ENCODE data around the gene TBXA2R.
A peak's percentile ranks its signal among the peaks of the same experiment; 100 is the strongest.
"Not testable (repeated sequence)": the region's sequence is repeated elsewhere in the genome, so short reads cannot be mapped to it uniquely, and the experiment has no call there.

The TBXA2R gene

DNA sequence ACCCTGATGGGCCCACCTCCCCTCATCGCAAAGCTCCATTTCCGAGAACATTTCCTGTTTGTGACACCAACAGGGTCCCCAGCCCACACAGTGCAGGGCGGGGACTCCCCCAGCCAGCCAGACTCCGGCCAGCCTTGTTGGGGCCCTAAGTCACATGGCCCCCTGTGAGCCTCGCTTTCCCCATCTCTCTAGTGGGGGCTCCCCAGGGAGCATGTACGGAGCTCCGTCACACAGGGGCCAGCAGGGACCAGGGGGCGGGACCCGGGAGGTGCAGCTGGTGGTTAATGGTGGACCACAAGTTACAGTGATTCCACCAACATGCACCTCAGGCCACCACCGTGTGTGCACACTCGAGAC is 1.7 kb downstream of the TBXA2R start:
- DNase-seq, result no peak

DNA sequence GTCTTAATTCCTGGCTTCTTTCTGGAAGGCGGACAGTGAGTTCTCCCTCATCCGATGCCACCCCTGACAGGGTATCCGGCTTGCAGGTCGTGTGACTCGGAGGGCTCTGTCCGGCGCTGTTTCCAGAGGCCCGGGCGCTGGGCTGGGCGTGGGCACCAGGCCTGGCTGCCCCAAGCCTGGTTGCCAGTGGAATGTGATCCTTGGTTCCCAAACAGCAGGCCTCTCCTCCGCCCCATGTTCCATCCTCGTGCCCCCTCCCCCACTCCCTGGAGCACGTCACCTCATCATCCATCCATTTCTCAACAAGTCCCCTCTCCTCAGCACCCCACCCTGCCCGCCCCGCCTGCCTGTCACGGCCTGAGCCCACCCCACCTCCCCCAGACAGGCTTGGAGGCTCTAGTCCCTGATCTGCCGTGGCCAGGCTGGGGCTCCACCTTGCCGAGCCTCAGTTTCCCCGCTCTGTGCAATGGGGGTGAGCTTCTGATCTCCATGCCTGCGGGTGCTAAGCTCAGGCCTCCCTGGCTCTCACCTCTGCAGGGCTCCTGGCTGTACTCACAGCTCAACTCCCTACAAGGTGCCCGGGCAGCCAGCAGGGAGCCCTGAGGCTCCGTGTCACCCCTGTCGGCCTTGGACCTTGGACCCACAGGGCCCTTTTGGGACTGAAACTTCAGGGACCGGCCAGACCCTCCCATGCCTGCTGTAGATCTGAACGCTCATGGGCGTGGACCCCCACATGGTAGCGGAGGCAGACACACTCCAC is 2.3 kb downstream of the TBXA2R start:
- no peak for DNase-seq

DNA sequence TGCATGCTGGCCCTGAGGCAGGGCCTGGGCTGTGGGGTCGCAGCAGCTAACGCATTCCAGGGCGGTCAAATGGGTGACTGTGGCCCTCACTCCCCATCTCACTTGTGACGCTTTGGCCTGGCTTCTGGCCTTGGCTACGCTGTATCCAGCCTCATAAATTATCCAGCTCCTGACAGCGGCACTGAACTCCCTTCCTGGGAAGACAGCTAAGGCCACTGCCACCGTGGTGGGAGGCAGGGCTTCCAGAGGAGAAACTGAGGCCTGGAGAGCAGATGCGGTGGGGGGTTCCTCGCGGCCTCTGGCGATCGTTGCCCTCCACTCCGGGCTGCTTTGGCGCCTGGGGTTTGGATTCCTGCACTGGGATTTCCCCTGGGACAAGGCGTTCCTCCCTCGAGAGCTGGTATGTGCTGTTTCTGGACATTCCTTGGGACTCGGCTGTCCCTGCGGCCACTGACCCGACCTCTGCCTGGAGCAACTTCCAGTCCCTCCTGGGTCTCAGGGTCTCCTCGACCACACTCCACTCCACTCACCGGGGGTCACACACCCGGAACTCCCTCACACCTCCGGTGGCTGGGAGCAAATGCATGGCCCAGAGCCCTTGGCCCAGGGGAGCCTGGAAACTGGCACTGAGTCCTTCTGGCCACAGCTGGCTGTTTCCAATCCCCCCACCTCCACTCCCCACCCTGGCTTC is 3.4 kb downstream of the TBXA2R start:
- DNase-seq, result no peak

DNA sequence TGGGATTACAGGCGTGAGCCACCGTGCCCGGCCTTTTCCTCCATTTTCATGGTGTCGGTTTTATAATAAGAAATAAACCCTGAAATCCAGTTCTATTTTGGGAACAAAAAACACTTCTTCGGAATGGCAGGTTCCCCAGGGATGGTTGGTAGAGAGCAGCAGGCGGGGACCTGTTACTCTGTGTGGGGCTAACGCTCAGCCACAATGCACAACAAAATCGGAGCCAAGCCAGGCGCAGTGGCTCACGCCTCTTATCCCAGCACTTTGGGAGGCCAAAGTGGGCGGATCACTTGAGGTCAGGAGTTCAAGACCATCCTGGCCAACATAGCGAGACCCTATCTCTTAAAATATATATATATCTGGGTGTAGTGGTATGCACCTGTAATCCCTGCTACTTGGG is 5.7 kb downstream of the TBXA2R start:
- DNase-seq, result no peak

DNA sequence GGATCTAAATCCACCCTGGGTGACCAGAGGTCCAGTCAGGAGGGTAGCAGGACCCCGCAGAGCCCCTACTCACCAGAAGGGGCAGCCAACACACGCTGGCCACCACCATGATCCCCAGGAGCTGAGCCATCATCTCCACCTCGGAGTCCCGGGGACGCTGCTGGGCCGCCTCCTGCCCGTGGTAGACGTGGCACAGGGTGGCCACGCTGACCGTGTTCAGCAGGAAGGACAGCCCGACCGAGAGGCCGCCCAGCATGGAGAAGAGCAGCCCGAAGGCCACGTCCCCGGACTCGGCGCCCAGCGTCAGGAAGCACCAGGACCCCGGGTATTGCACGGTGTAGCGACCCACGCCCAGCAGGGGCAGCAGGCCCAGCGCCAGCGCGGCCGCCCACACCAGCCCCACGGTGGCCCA is 6.9 kb downstream of the TBXA2R start:
- peak in 1 of 2 experiments; percentile 31 for DNase-seq

DNA sequence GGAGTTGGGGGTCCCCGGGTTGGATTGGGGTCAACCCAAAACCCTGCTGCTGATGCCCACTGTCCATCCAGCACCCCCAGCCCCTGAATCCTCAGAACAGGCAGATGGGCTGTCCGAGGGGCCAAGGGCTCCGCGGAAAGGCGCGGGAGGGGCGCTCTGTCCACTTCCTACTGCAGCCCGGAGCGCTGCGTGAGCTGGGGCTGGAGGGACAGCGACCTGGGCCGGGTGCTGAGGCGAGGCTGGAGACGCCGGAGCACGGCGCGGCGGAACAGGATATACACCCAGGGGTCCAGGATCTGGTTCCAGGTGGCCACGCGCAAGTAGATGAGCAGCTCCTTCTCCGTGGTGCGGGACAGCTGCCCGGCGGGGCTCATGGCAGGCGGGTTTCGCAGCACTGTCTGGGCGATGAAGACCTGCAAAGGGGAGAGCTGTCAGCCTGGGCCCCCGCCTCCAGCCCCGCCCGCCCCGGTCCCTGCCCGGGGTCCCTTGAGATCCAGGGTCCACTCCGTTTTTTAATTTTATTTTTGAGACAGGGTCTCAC is 11.1 kb downstream of the TBXA2R start:
- no peak for DNase-seq

DNA sequence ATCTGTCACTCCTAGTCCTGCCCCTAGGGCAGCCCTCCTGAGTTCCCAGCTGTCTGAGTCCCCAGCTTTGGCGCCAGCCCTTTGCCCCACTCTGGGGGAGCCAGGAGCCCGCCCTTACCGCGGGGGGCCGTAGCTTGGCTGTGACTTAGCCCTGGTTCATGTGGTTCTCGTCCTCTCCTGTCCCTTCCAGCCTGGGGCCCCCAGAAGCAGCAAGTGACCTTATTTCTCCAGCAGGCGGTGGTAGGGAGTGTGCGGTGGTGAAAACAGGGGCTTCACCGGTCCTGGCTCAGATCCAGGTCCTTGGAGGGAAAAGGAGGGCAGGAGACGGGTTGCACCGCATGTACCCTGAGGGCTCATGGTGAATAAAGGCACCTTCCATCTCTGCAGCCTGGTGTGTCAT is 13.5 kb downstream of the TBXA2R start:
- DNase-seq, result no peak

DNA sequence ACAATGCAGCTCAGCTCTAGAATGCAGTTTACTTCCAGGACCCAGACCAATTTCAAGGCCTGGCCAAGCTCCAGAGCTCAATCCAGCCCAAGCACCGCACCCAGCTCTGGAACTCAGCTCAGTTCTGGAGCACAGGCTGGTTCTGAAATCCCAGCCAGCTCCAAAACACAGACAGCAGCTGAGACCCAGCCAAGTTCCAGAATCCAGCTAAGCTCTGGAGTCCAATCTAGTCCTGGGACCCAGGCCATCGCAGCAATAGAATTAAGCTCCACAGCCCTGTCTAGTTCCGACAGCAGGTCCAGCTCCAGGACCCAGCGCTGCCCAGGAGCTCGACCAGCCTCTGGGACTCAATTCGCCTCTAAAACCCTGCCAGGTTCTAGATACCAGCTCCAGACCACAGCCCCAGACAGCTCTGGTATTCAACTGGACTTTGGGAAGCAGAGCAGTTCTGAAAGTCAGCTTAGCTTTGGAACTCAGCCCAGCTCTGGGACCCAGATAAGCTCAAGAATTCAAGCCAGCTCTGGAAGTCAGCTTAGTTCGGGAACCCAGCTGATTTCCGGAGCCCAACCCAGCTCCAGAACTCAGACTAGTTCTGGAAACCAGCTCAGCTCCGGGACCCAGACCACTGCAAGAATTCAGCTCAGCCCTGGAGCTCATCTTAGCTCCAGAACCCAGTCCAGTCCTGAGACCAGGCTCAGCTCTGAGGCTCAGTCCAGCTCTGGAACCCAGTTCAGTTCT is 14.6 kb downstream of the TBXA2R start:
- DNase-seq, result no peak

DNA sequence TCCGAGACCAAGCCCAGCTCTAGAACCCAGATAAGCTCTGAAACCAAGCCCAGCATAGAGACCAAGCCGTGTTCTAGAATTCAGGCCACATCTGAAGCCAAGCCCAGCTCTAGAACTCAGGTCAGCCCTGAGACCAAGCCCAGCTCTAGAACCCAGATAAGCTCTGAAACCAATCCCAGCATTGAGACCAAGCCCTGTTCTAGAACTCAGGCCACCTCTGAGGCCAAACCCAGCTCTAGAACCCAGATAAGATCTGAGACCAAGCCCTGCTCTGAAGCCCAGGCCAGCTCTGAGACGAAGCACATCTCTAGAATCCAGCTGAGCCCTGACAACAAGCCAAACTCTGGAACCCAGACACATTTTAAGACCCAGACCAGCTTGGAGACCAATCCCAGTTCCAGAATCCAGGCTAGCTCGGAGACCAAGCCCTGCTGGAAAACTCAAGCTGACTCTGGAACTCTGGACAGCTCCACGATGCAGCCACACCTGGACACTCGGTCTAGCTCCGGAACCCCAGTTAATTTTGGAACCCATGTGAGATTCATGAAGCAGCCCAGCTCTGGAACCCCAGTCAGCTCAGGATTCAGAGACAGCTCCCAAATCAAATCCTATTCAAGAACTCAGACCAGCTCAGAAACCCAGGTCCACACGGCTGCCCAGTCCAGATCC is 15.6 kb downstream of the TBXA2R start:
- no peak for DNase-seq

DNA sequence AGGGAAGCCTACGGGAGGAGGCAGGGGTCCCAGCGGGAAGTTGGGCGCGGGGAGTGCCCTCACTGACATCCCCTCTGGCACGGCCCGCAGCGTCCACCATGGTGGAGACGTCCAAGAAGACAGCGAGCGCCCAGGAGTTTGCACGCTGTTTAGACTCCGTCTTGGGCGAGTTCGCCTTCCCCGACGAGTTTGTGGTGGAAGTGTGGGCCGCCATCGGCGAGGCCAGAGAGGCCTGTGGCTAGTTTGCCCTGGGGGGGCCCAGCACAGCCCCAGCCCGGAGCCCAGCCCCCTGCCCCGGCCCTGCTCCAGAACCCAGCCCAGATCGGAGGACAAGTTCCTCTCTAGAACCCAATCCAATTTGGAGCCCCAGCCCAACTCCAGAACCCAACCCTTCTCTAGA is 16.7 kb downstream of the TBXA2R start:
- DNase-seq, result no peak

DNA sequence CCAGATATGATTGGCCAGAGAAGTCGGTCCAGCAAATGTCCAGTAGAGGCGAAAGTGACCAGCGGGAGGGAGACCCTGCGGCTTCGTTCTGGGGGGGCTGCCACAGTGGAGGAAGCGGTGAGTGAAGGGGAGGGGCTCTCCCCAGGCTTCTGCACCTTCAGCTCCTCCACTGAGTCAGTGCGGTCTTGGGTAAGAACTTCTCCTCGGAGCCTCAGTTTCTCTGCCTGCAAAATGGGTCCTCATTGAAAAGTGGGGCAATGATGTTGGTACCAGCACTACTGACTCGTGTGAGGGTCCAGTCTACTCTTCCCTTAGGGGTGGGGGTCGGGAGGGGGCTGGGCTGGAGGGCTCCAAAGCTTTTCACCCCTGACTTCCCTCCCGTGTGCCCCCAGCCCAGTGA is 17.2 kb downstream of the TBXA2R start:
- DNase-seq, result no peak

DNA sequence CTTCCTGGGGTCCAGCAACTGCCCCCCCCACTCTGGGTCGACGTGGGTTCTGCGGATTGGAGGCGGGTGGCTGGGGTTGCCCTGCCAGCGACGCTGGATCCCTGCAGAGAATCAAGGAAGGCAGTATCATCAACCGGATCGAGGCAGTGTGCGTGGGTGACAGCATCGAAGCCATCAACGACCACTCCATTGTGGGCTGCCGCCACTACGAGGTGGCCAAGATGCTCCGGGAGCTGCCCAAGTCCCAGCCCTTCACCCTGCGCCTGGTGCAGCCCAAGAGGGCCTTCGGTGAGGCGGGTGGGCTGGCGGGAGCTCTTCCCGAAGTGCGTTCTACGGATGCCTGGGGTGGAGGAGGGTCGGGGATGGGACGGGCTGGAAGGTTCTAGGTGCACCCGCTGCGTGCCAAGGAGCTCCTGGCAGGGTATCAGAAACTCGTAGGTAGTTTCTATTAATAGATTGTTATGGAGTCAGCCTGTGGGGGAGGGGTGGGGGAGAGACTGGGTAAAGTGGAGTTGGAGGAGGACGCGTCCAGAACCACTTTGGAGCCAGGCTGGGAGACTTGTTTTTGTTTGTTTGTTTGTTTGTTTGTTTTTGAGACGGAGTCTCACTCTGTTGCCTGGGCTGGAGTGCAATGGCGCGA is 19.8 kb downstream of the TBXA2R start:
- DNase-seq, result no peak

DNA sequence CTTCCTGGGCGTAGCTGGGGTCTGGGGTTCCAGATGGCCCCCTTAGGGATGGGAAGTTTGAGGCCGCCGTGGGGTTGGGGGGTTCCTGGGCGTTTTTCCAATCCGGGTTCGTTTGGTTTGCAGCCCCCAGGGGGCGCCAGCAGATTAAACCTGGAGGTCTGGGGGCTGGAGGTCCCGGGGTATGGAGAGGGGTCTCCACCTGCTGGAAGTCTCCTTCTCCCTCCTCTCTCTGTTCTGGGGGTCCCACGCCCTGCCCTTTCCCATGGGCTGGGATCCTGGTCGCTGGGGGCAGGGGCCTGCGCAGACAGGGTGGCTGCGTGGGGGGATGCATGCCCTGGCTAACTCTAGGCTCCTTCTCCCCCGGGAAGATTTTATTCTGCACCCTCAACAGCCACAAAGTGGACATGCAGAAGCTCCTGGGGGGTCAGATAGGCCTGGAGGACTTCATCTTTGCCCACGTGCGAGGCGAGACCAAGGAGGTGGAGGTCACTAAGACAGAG is 20.5 kb downstream of the TBXA2R start:
- peak in 1 of 2 experiments; percentile 28 for DNase-seq

DNA sequence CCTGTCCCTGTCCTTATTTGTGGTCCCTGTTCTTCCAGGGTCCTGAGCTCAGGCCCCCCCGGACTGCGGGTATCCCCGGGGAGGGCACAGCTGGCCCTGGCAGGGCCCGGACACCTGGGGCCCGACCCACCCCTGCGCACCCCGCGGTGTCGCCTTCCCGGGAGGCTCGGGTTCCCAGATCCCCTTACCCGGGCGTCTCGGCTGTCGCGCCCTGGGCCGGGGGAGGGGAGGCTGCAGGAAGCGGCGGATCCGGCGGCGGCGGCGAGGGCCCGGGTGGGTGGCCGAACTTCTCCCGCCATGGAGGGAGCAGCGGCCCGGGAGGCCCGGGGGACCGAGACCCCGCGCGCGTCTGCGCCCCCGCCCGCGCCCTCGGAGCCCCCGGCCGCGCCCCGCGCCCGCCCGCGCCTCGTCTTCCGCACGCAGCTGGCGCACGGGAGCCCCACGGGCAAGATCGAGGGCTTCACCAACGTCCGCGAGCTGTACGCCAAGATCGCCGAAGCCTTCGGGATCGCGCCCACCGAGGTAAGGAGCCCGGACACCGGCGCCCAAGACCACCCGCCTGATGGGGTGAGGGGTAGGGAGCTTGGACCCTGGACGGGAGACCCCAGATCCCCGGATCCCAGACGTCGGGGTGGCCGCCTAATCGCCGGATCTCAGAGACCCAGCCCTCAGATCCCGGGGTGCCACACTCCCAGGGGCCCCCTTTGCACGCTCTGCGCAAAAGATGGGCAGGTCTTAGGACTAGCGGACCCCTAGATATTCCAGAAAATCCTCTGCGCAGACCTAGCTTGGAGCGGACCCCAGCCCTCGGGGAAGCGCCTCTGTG is 21.2 kb downstream of the TBXA2R start, which contains the start of gene GIPC3:
TSS of gene GIPC3 (plus strand) at position 178 of the 826 bp plus-strand sequence. CDS start at position 298, 120 bp downstream.
- DNase-seq, result no peak

DNA sequence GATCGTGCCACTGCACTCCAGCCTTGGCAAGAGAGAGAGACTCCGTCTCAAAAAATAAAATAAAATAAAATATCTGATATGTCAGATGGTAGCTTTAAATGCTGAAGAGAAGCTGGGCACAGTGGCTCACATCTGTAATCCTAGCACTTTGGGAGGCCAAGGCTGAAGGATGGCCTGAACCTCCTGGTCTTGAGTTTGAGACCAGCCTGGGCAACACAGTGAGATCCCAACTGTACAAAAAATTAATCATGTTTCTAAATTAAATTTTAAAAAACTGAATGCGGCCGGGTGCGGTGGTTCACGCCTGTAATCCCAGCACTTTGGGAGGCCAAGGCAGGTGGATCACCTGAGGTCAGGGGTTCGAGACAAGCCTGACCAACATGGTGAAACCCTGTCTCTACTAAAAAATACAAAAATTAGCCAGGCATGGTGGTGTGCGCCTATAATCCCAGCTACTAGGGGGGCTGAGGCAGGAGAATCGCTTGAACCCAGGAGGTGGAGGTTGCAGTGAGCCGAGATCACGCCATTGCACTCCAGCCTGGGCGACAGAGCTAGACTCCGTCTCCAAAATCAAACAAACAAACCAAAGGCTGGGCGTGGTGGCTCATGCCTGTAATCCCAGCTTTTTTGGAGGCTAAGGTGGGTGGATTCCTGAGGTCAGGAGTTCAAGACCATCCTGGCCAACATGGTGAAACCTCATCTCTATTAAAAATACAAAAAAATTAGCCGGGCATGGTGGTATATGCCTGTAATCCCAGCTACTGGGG is 22.5 kb downstream of the TBXA2R start:
- DNase-seq, result not testable (repeated sequence)

DNA sequence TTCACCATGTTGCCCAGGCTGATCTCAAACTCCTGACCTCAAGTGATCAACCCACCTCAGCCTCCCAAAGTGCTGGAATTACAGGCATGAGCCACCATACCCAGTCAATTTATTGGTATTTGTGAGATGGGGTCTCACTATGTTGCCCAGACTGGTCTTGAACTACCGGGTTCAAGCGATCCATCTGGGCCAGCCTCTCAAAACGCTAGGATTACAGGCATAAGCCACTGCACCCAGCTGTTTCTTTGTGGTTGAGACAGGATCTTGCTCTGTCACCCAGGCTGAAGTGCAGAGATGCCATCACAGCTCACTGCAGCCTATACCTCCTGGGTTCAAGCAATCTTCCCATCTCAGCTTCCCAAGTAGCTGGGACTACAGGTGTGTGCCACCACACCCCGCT is 24.9 kb downstream of the TBXA2R start:
- DNase-seq, result not testable (repeated sequence)

DNA sequence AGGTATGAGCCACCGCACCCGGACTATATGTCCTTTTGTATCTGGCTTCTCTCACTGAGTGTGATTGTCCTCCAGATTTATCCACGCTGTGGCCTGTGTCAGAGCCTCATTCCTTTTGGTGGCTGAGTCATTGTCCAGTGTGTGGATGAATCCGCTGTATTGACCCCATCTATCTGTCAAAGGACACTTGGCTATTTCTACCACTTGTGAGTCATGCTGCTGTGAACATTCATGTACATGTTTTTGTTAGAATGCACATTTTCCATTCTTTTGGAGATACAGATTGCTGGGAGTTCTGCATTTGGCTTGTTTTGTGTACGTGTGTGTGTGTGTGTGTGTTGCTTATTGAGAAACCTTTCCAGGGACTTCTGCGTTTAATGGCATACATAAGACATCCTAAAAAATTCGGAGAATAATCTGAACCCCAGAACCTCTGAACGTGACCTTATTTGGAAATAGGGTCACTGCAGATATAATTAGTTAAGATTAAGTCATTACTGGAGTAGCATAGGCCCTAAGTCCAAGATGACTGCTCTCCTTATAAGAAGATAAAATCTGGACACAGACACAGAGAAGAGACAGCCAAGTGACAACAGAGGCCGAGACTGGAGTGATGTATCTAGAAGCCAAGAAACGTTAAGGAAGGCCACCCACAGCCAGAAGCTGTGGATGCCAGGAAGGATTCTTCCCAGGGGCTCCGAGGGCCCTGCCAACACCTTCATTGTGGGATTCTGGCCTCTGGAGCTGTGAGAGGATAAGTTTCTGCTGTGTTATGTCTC is 26.3 kb downstream of the TBXA2R start:
- DNase-seq, result no peak

DNA sequence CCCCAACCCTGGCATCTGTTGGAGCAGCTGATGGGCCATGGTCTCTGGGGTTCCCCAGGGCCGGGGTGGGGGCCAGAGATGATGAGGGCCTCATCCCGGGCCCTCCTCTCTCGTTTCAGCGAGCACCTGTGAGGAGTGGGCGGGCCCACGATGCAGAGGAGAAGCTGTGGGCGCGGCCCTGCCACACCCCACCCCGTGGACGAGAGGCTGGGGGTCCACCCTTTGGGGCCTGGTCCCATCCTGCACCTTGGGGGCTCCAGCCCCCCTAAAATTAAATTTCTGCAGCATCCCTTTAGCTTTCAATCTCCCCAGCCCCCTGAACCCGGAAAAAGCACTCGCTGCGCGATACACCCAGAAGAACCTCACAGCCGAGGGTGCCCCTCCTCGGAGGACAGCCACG is 28.3 kb downstream of the TBXA2R start:
- no peak for DNase-seq

DNA sequence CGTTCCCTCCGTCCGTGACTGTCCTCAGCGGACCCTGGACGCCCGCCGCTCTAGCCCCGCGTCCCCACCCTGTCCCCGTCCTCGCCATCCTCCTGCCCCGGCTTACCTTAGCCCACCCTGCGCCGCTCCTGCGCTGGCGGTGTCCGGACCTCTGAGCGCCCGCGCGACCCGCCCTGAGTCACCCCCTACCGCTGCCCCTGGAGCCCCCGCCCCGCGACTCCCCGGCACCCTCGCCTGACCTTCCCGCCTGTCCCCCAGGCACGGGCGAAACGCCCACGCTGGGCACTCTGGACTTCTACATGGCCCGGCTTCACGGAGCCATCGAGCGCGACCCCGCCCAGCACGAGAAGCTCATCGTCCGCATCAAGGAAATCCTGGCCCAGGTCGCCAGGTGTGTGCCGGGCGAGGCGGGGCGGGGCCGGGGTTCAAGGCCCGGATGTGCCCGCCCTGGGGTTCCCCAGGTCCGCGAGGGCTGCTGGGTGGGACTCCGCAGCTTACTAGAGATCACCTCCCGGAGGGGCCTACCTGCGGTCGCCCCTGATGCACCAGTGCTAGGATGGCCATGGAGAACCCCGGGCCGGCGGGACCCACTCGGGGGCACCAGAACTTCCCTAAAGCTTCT is 28.8 kb downstream of the TBXA2R start:
- no peak for DNase-seq
